HCT116 (cell line): ENCODE data around the gene ADGRF5. TPM values are rescaled to one million over a fixed set of nuclear protein-coding genes. Genes with fewer than 3 reads are reported as not detected.

Experiments used
- ATAC-seq: fragments of 200-7000 bp; cut with Tn5 transposase; 2 replicates; pipeline ENCODE4 v1.9.1; 2020; ENCODE audit warnings: mild to moderate bottlenecking, moderate library complexity
- BruUV-seq: library from RNA; stranded (reverse); fragments of 400-500 nt; replicated peaks from 2 replicates; lab custom pipeline; 2021; lab: Mats Ljungman, UMichigan
- CTCF ChIA-PET: fragments of 300-600 bp; sonication (Branson Sonifier 250); formaldehyde crosslinking; loops from one replicate; lab custom pipeline; 2021; ENCODE audit warnings: antibody characterized with exemption; lab: Charles Lee
- POLR2A ChIA-PET: fragments of 300-600, 350-600 bp; sonication (Branson Sonifier 250); formaldehyde crosslinking; loops from one replicate; lab custom pipeline; 2021; ENCODE audit warnings: antibody characterized with exemption; lab: Charles Lee
- RAD21 ChIA-PET, 2 experiments: fragments of 300-600 bp; sonication (Branson Sonifier 250); formaldehyde crosslinking; loops; one replicate each; lab custom pipeline; 2023; ENCODE audit warnings: low total read pairs in 2 of 2; ENCODE audit not compliant: uncharacterized antibody in 2 of 2, unreplicated experiment in 2 of 2, low non-redundant PET in 1 of 2; lab: Charles Lee
- DNase-seq: peaks from one replicate; pipeline ENCODE4 v3.0.0-alpha.2; 2010; ENCODE audit warnings: low read depth, low spot score
- H2AFZ ChIP-seq: fragments of 200-600 bp; shearing (Covaris generic), sonication (generic); 2 replicates; pipeline ENCODE4 v1.6.1; 2017; ENCODE audit warnings: low read depth, mixed run types, mixed read lengths, antibody characterized with exemption, low read length; ENCODE audit not compliant: poor library complexity, severe bottlenecking
- H3K27ac ChIP-seq: 2 replicates; pipeline ENCODE4 v1.5.1; 2012; ENCODE audit warnings: low read depth, low read length
- H3K27me3 ChIP-seq: fragments of 200-600 bp; sonication (generic); 2 replicates; pipeline ENCODE4 v1.6.1; 2016; ENCODE audit warnings: mixed run types, low read length, mixed read lengths; ENCODE audit not compliant: insufficient read depth
- H3K36me3 ChIP-seq, 2 experiments: fragments of 200-500 bp in 1 of 2; fragments of 200-600 bp in 1 of 2; sonication (Bioruptor generic) in 1 of 2; sonication (generic) in 1 of 2; 2 replicates each; pipeline versions ENCODE4 v1.5.1 to v1.6.1; 2014 to 2016; ENCODE audit warnings: low read length in 2 of 2, inconsistent platforms in 1 of 2, mixed read lengths in 1 of 2, mixed run types in 1 of 2; ENCODE audit not compliant: insufficient read depth in 2 of 2, control insufficient read depth in 1 of 2
- H3K4me1 ChIP-seq, 2 experiments: fragments of 200-600 bp in 1 of 2; sonication (generic) in 1 of 2; 2 replicates each; pipeline versions ENCODE4 v1.5.1 to v1.6.1; 2012 to 2017; ENCODE audit warnings: low read length in 2 of 2, inconsistent platforms in 1 of 2, mild to moderate bottlenecking in 1 of 2, mixed read lengths in 1 of 2, mixed run types in 1 of 2, moderate library complexity in 1 of 2; ENCODE audit not compliant: insufficient read depth in 2 of 2, control insufficient read depth in 1 of 2
- H3K4me2 ChIP-seq: fragments of 200-600 bp; sonication (generic); 2 replicates; pipeline ENCODE4 v1.6.1; 2017; ENCODE audit warnings: mixed run types, low read length, mixed read lengths
- H3K4me3 ChIP-seq, 2 experiments: fragments of 200-600 bp in 1 of 2; sonication (generic) in 1 of 2; replicated peaks in 1 of 2; 2 replicates each; pipeline ENCODE4 v1.5.1; 2011 to 2016; ENCODE audit warnings: low read length in 2 of 2, control low read depth in 1 of 2, low read depth in 1 of 2, mild to moderate bottlenecking in 1 of 2, mixed read lengths in 1 of 2, mixed run types in 1 of 2
- H3K79me2 ChIP-seq: fragments of 200-600 bp; sonication (generic); 2 replicates; pipeline ENCODE4 v1.6.1; 2017; ENCODE audit warnings: mild to moderate bottlenecking, mixed run types, low read length, moderate library complexity, mixed read lengths; ENCODE audit not compliant: insufficient read depth
- H3K9ac ChIP-seq: fragments of 200-600 bp; sonication (generic); 2 replicates; pipeline ENCODE4 v1.6.1; 2016; ENCODE audit warnings: low read length, mixed read lengths
- H3K9me2 ChIP-seq: fragments of 200-600 bp; sonication (generic), shearing (Covaris generic); 2 replicates; pipeline ENCODE4 v1.6.1; 2017; ENCODE audit warnings: mixed run types, mild to moderate bottlenecking, moderate library complexity; ENCODE audit not compliant: insufficient read depth
- H3K9me3 ChIP-seq, 2 experiments: fragments of 200-500 bp in 1 of 2; fragments of 200-600 bp in 1 of 2; sonication (Bioruptor generic) in 1 of 2; sonication (generic) in 1 of 2; 2 replicates each; pipeline ENCODE4 v1.6.1; 2014 to 2017; ENCODE audit warnings: low read length in 2 of 2, mixed read lengths in 2 of 2, inconsistent platforms in 1 of 2, low read depth in 1 of 2, mild to moderate bottlenecking in 1 of 2, mixed run types in 1 of 2, moderate library complexity in 1 of 2; ENCODE audit not compliant: control insufficient read depth in 1 of 2, insufficient read depth in 1 of 2
- H4K20me1 ChIP-seq: fragments of 200-600 bp; sonication (generic), shearing (Covaris generic); 2 replicates; pipeline ENCODE4 v1.6.1; 2017; ENCODE audit warnings: mixed run types, mild to moderate bottlenecking, moderate library complexity; ENCODE audit not compliant: insufficient read depth
- CTCF ChIP-seq, 3 experiments: fragments of 200-600 bp in 1 of 3; sonication (generic) in 1 of 3; IDR thresholded peaks in 2 of 3; conservative IDR thresholded peaks in 1 of 3; 2 replicates each; pipeline ENCODE4 v1.5.1; 2012 to 2017; ENCODE audit warnings: low read depth in 2 of 3, low read length in 2 of 3, antibody characterized with exemption in 1 of 3, borderline replicate concordance in 1 of 3, control low read depth in 1 of 3, mild to moderate bottlenecking in 1 of 3, mixed read lengths in 1 of 3, mixed run types in 1 of 3, moderate library complexity in 1 of 3; ENCODE audit not compliant: insufficient read depth in 1 of 3
- EGR1 ChIP-seq: IDR thresholded peaks from 2 replicates; pipeline ENCODE4 v1.6.1; 2012; ENCODE audit warnings: low read depth
- ELF1 ChIP-seq: IDR thresholded peaks from 2 replicates; pipeline ENCODE4 v1.6.1; 2012; ENCODE audit warnings: low read depth, borderline replicate concordance
- EZH2 ChIP-seq: fragments of 200-600 bp; sonication (generic); IDR thresholded peaks from 2 replicates; pipeline ENCODE4 v1.6.1; 2017; ENCODE audit warnings: antibody characterized with exemption, mixed run types
- FOSL1 ChIP-seq: IDR thresholded peaks from 2 replicates; pipeline ENCODE4 v1.6.1; 2012; ENCODE audit warnings: low read depth
- SP1 ChIP-seq: IDR thresholded peaks from 2 replicates; pipeline ENCODE4 v1.6.1; 2012; ENCODE audit warnings: low read depth
- SRF ChIP-seq: IDR thresholded peaks from 2 replicates; pipeline ENCODE4 v1.6.1; 2012; ENCODE audit warnings: low read depth
- TCF7L2 ChIP-seq: IDR thresholded peaks from 2 replicates; pipeline ENCODE4 v1.7.0; 2011; ENCODE audit warnings: borderline replicate concordance, inconsistent platforms; ENCODE audit not compliant: insufficient read depth, insufficient read length; ENCODE audit errors: extremely low read depth
- YY1 ChIP-seq: IDR thresholded peaks from 2 replicates; pipeline ENCODE4 v1.6.1; 2011; ENCODE audit warnings: low read length, low read depth, moderate library complexity, mild to moderate bottlenecking; ENCODE audit not compliant: insufficient replicate concordance; ENCODE audit errors: extremely low read depth
- intact Hi-C: fragments of 100-400 bp; cut with micrococcal nuclease; formaldehyde crosslinking; loops from 2 replicates; pipeline ENCODE4 v1.10.0; 2022
- total RNA-seq: library from RNA; stranded (reverse); gene quantifications from one replicate; pipeline ENCODE4 v1.2.1, GENCODE V29; 2021; ENCODE audit not compliant: unreplicated experiment
- TF ChIP-seq, protein P1 (sequence below): IDR thresholded peaks from 2 replicates; pipeline ENCODE4 v1.6.1; 2011; ENCODE audit warnings: mild to moderate bottlenecking, low read length, moderate library complexity; ENCODE audit not compliant: insufficient replicate concordance; ENCODE audit errors: extremely low read depth
- TF ChIP-seq, protein P2 (sequence below): IDR thresholded peaks from 2 replicates; pipeline ENCODE4 v1.6.1; 2012; ENCODE audit warnings: low read depth
- TF ChIP-seq, protein P3 (sequence below): IDR thresholded peaks from 2 replicates; pipeline ENCODE4 v1.6.1; 2012

The ADGRF5 gene
- total RNA-seq, 1 experiment from 2014 or later = 0.17 TPM

GRCh38 chr6:46914279-46914810, 7.4 kb downstream of the ADGRF5 start:
- Histone ChIP-seq H2AFZ (no peak overlapping the region), H4K20me1 (no peaks in the 10 kb centered on the region), H3K9me3 (no peaks in the 10 kb centered on the region), H3K27me3 (no peaks in the 10 kb centered on the region), H3K4me3 (no peak overlapping the region), H3K27ac (no peak overlapping the region), H3K9ac (no peak overlapping the region), H3K79me2 (no peaks in the 10 kb centered on the region), H3K36me3 (no peaks in the 10 kb centered on the region), H3K4me2 (no peak overlapping the region), H3K9me2 (no peaks in the 10 kb centered on the region), H3K4me1 (no peaks in the 10 kb centered on the region)
- RAD21 ChIA-PET = no interaction called here
- POLR2A ChIA-PET = no interaction called here
- CTCF ChIA-PET = interaction anchor here (1.3 kb wide), 1 partner anchor 10 kb away, joined by 3 read pairs; no protein-coding TSS in a partner anchor
- intact Hi-C loops = no loop called here
- DNase-seq (no peak), ATAC-seq (no peak)
- TF ChIP-seq ELF1 = no peak
- no peak for TF ChIP-seq TCF7L2
- no peak for TF ChIP-seq EGR1
- TF ChIP-seq, protein P1, sequence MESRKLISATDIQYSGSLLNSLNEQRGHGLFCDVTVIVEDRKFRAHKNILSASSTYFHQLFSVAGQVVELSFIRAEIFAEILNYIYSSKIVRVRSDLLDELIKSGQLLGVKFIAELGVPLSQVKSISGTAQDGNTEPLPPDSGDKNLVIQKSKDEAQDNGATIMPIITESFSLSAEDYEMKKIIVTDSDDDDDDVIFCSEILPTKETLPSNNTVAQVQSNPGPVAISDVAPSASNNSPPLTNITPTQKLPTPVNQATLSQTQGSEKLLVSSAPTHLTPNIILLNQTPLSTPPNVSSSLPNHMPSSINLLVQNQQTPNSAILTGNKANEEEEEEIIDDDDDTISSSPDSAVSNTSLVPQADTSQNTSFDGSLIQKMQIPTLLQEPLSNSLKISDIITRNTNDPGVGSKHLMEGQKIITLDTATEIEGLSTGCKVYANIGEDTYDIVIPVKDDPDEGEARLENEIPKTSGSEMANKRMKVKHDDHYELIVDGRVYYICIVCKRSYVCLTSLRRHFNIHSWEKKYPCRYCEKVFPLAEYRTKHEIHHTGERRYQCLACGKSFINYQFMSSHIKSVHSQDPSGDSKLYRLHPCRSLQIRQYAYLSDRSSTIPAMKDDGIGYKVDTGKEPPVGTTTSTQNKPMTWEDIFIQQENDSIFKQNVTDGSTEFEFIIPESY = no peak
- no peak for TF ChIP-seq EZH2
- TF ChIP-seq, protein P2, sequence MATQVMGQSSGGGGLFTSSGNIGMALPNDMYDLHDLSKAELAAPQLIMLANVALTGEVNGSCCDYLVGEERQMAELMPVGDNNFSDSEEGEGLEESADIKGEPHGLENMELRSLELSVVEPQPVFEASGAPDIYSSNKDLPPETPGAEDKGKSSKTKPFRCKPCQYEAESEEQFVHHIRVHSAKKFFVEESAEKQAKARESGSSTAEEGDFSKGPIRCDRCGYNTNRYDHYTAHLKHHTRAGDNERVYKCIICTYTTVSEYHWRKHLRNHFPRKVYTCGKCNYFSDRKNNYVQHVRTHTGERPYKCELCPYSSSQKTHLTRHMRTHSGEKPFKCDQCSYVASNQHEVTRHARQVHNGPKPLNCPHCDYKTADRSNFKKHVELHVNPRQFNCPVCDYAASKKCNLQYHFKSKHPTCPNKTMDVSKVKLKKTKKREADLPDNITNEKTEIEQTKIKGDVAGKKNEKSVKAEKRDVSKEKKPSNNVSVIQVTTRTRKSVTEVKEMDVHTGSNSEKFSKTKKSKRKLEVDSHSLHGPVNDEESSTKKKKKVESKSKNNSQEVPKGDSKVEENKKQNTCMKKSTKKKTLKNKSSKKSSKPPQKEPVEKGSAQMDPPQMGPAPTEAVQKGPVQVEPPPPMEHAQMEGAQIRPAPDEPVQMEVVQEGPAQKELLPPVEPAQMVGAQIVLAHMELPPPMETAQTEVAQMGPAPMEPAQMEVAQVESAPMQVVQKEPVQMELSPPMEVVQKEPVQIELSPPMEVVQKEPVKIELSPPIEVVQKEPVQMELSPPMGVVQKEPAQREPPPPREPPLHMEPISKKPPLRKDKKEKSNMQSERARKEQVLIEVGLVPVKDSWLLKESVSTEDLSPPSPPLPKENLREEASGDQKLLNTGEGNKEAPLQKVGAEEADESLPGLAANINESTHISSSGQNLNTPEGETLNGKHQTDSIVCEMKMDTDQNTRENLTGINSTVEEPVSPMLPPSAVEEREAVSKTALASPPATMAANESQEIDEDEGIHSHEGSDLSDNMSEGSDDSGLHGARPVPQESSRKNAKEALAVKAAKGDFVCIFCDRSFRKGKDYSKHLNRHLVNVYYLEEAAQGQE = no peak
- TF ChIP-seq SRF = no peak
- no peak for TF ChIP-seq CTCF (IDR thresholded peaks at IDR 0.05 in 2 of 3, conservative IDR thresholded peaks at IDR 0.05 in 1 of 3; ENCODE audit: borderline replicate concordance in 1 of 3, insufficient read depth in 1 of 3, low read depth in 2 of 3, low read length in 2 of 3)
- no peak for TF ChIP-seq FOSL1
- TF ChIP-seq, protein P3, sequence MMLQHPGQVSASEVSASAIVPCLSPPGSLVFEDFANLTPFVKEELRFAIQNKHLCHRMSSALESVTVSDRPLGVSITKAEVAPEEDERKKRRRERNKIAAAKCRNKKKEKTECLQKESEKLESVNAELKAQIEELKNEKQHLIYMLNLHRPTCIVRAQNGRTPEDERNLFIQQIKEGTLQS = no peak
- TF ChIP-seq SP1 = no peak
- no peak for TF ChIP-seq YY1
- no TSS peak for BruUV-seq
